ENCODE data around the gene KCNK15.

DNA sequence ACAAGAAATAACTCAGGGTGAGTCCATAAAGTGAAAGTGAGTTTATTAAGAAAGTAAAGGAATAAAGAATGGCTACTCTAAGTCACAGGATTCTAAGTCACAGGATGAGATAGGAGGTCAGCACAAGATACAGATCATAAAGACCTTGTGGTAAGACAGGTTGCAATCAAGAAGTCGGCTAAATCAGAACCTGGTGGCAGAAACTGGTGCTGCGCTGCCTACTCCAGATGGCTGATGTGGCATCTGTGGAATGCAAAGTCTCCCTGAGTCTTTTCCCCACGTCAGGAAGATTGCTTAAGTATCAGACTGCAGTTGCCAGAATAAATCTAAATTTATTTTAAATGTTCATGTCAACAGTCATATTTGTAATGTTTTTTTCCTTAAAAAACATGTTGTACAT is 10.7 kb upstream of the KCNK15 start:
- TF ChIP-seq, protein P1, sequence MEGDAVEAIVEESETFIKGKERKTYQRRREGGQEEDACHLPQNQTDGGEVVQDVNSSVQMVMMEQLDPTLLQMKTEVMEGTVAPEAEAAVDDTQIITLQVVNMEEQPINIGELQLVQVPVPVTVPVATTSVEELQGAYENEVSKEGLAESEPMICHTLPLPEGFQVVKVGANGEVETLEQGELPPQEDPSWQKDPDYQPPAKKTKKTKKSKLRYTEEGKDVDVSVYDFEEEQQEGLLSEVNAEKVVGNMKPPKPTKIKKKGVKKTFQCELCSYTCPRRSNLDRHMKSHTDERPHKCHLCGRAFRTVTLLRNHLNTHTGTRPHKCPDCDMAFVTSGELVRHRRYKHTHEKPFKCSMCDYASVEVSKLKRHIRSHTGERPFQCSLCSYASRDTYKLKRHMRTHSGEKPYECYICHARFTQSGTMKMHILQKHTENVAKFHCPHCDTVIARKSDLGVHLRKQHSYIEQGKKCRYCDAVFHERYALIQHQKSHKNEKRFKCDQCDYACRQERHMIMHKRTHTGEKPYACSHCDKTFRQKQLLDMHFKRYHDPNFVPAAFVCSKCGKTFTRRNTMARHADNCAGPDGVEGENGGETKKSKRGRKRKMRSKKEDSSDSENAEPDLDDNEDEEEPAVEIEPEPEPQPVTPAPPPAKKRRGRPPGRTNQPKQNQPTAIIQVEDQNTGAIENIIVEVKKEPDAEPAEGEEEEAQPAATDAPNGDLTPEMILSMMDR (conservative IDR thresholded peaks at IDR 0.05; ENCODE audit: low read depth, low read length) = peak; percentile 49
- no peak for TF ChIP-seq EZH2 (IDR thresholded peaks at IDR 0.05; ENCODE audit: low read length, unreplicated experiment)
